Stimulated activated CD4-positive, alpha-beta T cell treated with anti-CD3 and anti-CD28 coated beads, Interleukin-1b, Interleukin-23, amount 100 ng/mL, for 24 hours (primary cell): ENCODE data around the gene HDLBP.

Experiments
- DNase-seq, 4 experiments: peaks; one replicate each; pipeline ENCODE4 v3.0.0-alpha.2; 2020; ENCODE audit warnings: low read depth in 4 of 4, low spot score in 1 of 4

The HDLBP gene

GRCh38 chr2:241315093-241315878, at the start of gene HDLBP:
Gene HDLBP, minus strand, starts transcription at chr2:241315672. Its CDS starts 48,803 bp downstream, at chr2:241266869.
- peak; percentile 100 for DNase-seq

GRCh38 chr2:241364781-241365180, 49.3 kb upstream of the HDLBP start:
- DNase-seq, result no peak

GRCh38 chr2:241363426-241363825, 48.0 kb upstream of the HDLBP start:
- no peak for DNase-seq

- DNase-seq, result no peak
These were observed 44.1 kb upstream of the HDLBP start for GRCh38 chr2:241359481-241360045.

- no peak for DNase-seq
These were observed 43.0 kb upstream of the HDLBP start for GRCh38 chr2:241358470-241358869.

- DNase-seq, result no peak
These were observed 42.1 kb upstream of the HDLBP start for GRCh38 chr2:241357531-241357930.

GRCh38 chr2:241356871-241357260, 41.4 kb upstream of the HDLBP start:
- no peak for DNase-seq

GRCh38 chr2:241355983-241356870, 40.8 kb upstream of the HDLBP start, which contains the start of gene FARP2:
Gene FARP2, plus strand, starts transcription at chr2:241356285. Its CDS starts 16,823 bp downstream, at chr2:241373108.
- DNase-seq, result peak; percentile 91 to 97 (median 95)

GRCh38 chr2:241354668-241355658, 39.5 kb upstream of the HDLBP start:
- peak; percentile 11 to 66 (median 46) for DNase-seq

GRCh38 chr2:241352227-241352626, 36.8 kb upstream of the HDLBP start:
- DNase-seq, result no peak

GRCh38 chr2:241351640-241352031, 36.2 kb upstream of the HDLBP start:
- no peak for DNase-seq

- DNase-seq, result no peak
These were observed 35.6 kb upstream of the HDLBP start for GRCh38 chr2:241350878-241351639.

- DNase-seq, result no peak
These were observed 35.0 kb upstream of the HDLBP start for GRCh38 chr2:241350530-241350877.

- no peak for DNase-seq
These were observed 34.5 kb upstream of the HDLBP start for GRCh38 chr2:241349941-241350340.

GRCh38 chr2:241344925-241345651, 29.6 kb upstream of the HDLBP start:
- no peak for DNase-seq

- no peak for DNase-seq
These were observed 25.2 kb upstream of the HDLBP start for GRCh38 chr2:241340631-241341163.

- DNase-seq, result no peak
These were observed 24.6 kb upstream of the HDLBP start for GRCh38 chr2:241339839-241340630.

- DNase-seq, result no peak
These were observed 19.3 kb upstream of the HDLBP start for GRCh38 chr2:241334813-241335212.
